ENCODE results near the gene TXNDC11. TPM values are rescaled to one million over a fixed set of nuclear protein-coding genes. Genes with fewer than 3 reads are reported as not detected.
A peak's percentile ranks its signal among the peaks of the same experiment; 100 is the strongest.

TXNDC11 gene
- polyA plus RNA-seq, 2 of the 4 experiments (the other 2 are of a cell fraction): 22.7 to 42.4 TPM

DNA sequence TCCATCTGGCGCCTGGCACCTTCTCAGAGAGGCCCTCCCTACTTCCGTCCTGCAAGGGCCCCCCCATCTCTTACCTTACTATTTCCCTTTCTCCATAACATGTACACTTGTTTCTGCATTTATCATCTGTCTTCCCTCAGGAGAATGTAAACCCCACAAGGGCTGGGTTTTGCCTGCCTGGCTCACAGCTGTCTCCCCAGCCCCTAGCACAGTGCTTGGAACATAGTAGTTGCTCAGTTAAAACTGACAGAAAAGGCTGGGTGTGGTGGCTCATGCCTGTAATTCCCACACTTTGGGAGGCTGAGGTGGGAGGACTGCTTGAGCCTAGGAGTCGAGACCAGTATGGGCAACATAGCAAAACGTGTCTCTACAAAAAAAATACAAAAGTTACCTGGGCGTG lies 80.1 kb downstream of the TXNDC11 start:
- FAIRE-seq (no peak), DNase-seq (ENCODE audit: low read depth in 1 of 2, low spot score in 1 of 2) (no peak), ATAC-seq (no peak)
- no peak for TF ChIP-seq HOXB5 (CRISPR knock-in tag; IDR thresholded peaks at IDR 0.05)
- no peak for TF ChIP-seq EP300 (IDR thresholded peaks at IDR 0.05)
- TF ChIP-seq HES2 (IDR thresholded peaks at IDR 0.05): no peak
- TF ChIP-seq KDM1A (IDR thresholded peaks at IDR 0.05; ENCODE audit: low read depth): no peak
- TF ChIP-seq NR3C1 (IDR thresholded peaks at IDR 0.05): no peak
- TF ChIP-seq ZFP36 (IDR thresholded peaks at IDR 0.05; ENCODE audit: borderline replicate concordance, partially characterized antibody): no peak
- TF ChIP-seq, protein P1, sequence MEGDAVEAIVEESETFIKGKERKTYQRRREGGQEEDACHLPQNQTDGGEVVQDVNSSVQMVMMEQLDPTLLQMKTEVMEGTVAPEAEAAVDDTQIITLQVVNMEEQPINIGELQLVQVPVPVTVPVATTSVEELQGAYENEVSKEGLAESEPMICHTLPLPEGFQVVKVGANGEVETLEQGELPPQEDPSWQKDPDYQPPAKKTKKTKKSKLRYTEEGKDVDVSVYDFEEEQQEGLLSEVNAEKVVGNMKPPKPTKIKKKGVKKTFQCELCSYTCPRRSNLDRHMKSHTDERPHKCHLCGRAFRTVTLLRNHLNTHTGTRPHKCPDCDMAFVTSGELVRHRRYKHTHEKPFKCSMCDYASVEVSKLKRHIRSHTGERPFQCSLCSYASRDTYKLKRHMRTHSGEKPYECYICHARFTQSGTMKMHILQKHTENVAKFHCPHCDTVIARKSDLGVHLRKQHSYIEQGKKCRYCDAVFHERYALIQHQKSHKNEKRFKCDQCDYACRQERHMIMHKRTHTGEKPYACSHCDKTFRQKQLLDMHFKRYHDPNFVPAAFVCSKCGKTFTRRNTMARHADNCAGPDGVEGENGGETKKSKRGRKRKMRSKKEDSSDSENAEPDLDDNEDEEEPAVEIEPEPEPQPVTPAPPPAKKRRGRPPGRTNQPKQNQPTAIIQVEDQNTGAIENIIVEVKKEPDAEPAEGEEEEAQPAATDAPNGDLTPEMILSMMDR (IDR thresholded peaks at IDR 0.05): no peak
- TF ChIP-seq MYC (IDR thresholded peaks at IDR 0.05; ENCODE audit: borderline replicate concordance, low read length): no peak
- TF ChIP-seq REST (IDR thresholded peaks at IDR 0.05): no peak
- Histone ChIP-seq H3K4me1 (peaks cover 11% of the 10 kb centered on the region; the same call in 2 of the 3 replicates), H3K4me2 (no peak overlapping the region), H3K4me3 (no peak overlapping the region), H3K9me3 (no peaks in the 10 kb centered on the region), H3K27ac (no peak overlapping the region)
- WGBS (ENCODE audit: missing lambda C conversion rate): 76% methylated on average over 5 of the region's 5 CpGs
- CTCF ChIA-PET: interaction anchor here (0.7 to 1.4 kb wide), 3 partner anchors 28 to 266 kb away, joined by 3 to 4 read pairs (median 4); no protein-coding TSS in a partner anchor
- POLR2A ChIA-PET: no interaction called here

GRCh38 chr16:11660565-11660964 lies 82.1 kb downstream of the TXNDC11 start:
- H3K4me3 ChIP-seq: no peak overlapping the region
- CTCF ChIA-PET: interaction anchor here (0.6 to 5.1 kb wide), 7 partner anchors 9 to 137 kb away, joined by 3 to 23 read pairs (median 4); partner anchors contain the start of gene ZC3H7A
- DNase-seq (ENCODE audit: low read depth in 1 of 2, low spot score in 1 of 2) (no peak), FAIRE-seq (no peak), ATAC-seq (no peak)
- no peak overlapping the region for H3K4me2 ChIP-seq
- 71% methylated on average over 12 of the region's 12 CpGs for WGBS (ENCODE audit: missing lambda C conversion rate)
- H3K27ac ChIP-seq: no peak overlapping the region
- H3K9me3 ChIP-seq: no peaks in the 10 kb centered on the region
- TF ChIP-seq MAZ (IDR thresholded peaks at IDR 0.05; ENCODE audit: borderline replicate concordance, low read depth, low read length) (no peak), EHF (CRISPR knock-in tag; IDR thresholded peaks at IDR 0.05) (no peak), CHD4 (IDR thresholded peaks at IDR 0.05; ENCODE audit: borderline replicate concordance) (no peak)
- POLR2A ChIA-PET: no interaction called here
- H3K4me1 ChIP-seq: peaks cover 10% of the 10 kb centered on the region; the same call in 2 of the 3 replicates

DNA sequence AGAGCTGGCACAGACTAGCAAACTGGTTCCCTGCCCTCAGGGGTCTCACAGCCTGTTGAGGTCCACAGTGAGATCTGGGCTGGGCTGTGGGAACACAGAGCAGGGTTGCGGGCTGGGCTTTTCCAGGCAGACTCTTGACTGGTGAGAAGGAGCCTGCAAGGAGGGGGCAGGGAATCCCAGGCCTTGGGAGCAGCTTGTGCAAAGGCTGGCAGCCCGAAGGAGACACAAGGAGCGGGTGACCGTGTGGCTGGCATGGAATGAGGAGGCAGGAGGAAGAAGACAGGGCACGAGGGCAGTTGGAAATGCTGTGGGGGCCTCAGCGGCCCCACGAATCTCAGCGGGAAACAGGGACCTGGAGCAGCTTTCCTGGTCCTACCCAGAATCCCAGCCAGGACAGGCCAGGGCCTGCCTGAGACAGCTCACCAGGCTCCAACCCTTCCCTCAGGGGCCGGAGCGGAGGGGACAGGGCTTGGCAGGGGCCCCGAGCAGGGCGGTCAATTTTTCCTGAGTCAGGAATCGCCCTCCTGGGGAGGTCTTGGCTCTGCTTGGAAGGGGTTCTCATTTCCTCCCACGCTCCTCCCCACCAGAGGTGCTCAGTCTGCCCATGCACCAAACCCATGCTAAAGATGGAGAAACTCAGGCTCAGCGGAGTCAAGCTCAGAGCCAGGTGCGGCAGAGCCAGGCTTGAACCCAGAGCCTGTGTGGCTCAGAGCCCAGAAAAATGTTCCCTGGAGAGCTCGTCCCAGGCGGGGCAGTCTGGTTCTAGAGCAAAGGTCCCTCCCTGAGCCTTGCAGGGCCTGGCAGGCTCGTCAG lies 83.6 kb downstream of the TXNDC11 start:
- Histone ChIP-seq H3K9me3 (no peaks in the 10 kb centered on the region), H3K4me3 (no peak overlapping the region), H3K4me1 (peaks cover 10% of the 10 kb centered on the region; the same call in 2 of the 3 replicates), H3K4me2 (no peak overlapping the region), H3K27ac (peak overlapping the region; percentile 56 to 76; a peak in 5 of 6 replicates)
- WGBS (ENCODE audit: missing lambda C conversion rate): 83% methylated on average over 19 of the region's 19 CpGs
- FAIRE-seq (no peak), DNase-seq (ENCODE audit: low read depth in 1 of 2, low spot score in 1 of 2) (no peak), ATAC-seq (peak in 1 of 2 experiments; percentile 29; a peak in 2 of 6 replicates)
- ChIA-PET POLR2A (interaction anchor here (0.6 to 1.4 kb wide), 2 partner anchors 16 to 19 kb away, joined by 3 to 4 read pairs; no protein-coding TSS in a partner anchor), CTCF (interaction anchor here (0.6 to 5.1 kb wide), 12 partner anchors 10 to 696 kb away, joined by 3 to 23 read pairs (median 4); partner anchors contain the start of gene ZC3H7A)
- TF ChIP-seq NPAS2 (CRISPR knock-in tag; IDR thresholded peaks at IDR 0.05; ENCODE audit: borderline replicate concordance) (no peak), EP300 (IDR thresholded peaks at IDR 0.05) (no peak), CHD4 (IDR thresholded peaks at IDR 0.05; ENCODE audit: borderline replicate concordance) (no peak), MAX (IDR thresholded peaks at IDR 0.05) (no peak), KDM1A (IDR thresholded peaks at IDR 0.05; ENCODE audit: low read depth) (no peak), CEBPB (IDR thresholded peaks at IDR 0.05) (no peak), ZSCAN20 (CRISPR knock-in tag; IDR thresholded peaks at IDR 0.05) (no peak), BHLHE40 (IDR thresholded peaks at IDR 0.05; ENCODE audit: low read depth, low read length) (no peak), RCOR1 (IDR thresholded peaks at IDR 0.05; ENCODE audit: low read depth, low read length) (no peak), HOXB13 (CRISPR knock-in tag; IDR thresholded peaks at IDR 0.05; ENCODE audit: low read depth) (no peak), HES2 (IDR thresholded peaks at IDR 0.05) (no peak)

Data from A549 (cell line).